NCI-H1417 (cell line): Measurements from ENCODE around the gene TMEM41B.
"Not testable (repeated sequence)": the region's sequence is repeated elsewhere in the genome, so short reads cannot be mapped to it uniquely, and the experiment has no call there.

ENCODE experiments used
- DNase-seq, 3 experiments: peaks; one replicate each; lab custom pipeline; 2025; lab: John Stamatoyannopoulos, UW

Gene TMEM41B

GRCh38 chr11:9304178-9304577 is 10.2 kb downstream of the TMEM41B start:
- DNase-seq: no peak

- DNase-seq: no peak
Measured at GRCh38 chr11:9302448-9302847, 11.9 kb downstream of the TMEM41B start.

GRCh38 chr11:9301720-9302119 is 12.7 kb downstream of the TMEM41B start:
- DNase-seq: no peak

GRCh38 chr11:9293646-9294045 is 20.7 kb downstream of the TMEM41B start:
- no peak for DNase-seq

GRCh38 chr11:9285850-9286587 is 28.4 kb downstream of the TMEM41B start:
- peak in 1 of 3 experiments; percentile 12 for DNase-seq

GRCh38 chr11:9280655-9281301 is 33.6 kb downstream of the TMEM41B start:
- DNase-seq: peak in 2 of 3 experiments; percentile 17 to 44

GRCh38 chr11:9277176-9277575 is 37.2 kb downstream of the TMEM41B start:
- no peak for DNase-seq

- DNase-seq: peak in 2 of 3 experiments; percentile 7 to 13
Measured at GRCh38 chr11:9276571-9276970, 37.8 kb downstream of the TMEM41B start.

GRCh38 chr11:9274499-9275258 is 39.7 kb downstream of the TMEM41B start:
- no peak for DNase-seq

GRCh38 chr11:9273376-9274336 is 40.7 kb downstream of the TMEM41B start:
- no peak for DNase-seq

GRCh38 chr11:9269492-9270013 is 44.8 kb downstream of the TMEM41B start:
- no peak for DNase-seq

- DNase-seq: no peak
Measured at GRCh38 chr11:9267680-9268079, 46.7 kb downstream of the TMEM41B start.

- DNase-seq: no peak
Measured at GRCh38 chr11:9266926-9267325, 47.5 kb downstream of the TMEM41B start.

- DNase-seq: peak in 1 of 3 experiments; percentile 35
Measured at GRCh38 chr11:9266132-9266736, 48.2 kb downstream of the TMEM41B start.

- DNase-seq: peak; percentile 83 to 89 (median 83)
Measured at GRCh38 chr11:9265211-9266131, 48.9 kb downstream of the TMEM41B start, which contains the start of gene DENND5A. DENND5A (minus strand) TSS chr11:9265350; CDS start chr11:9265069, 281 bp downstream.

- peak; percentile 31 to 56 (median 46) for DNase-seq
Measured at GRCh38 chr11:9264316-9265210, 49.8 kb downstream of the TMEM41B start.

GRCh38 chr11:9263840-9264315 is 50.5 kb downstream of the TMEM41B start:
- DNase-seq: no peak

- not testable (repeated sequence) for DNase-seq
Measured at GRCh38 chr11:9260838-9261146, 53.6 kb downstream of the TMEM41B start.
